ENCODE results near the gene D2HGDH.

D2HGDH gene

DNA sequence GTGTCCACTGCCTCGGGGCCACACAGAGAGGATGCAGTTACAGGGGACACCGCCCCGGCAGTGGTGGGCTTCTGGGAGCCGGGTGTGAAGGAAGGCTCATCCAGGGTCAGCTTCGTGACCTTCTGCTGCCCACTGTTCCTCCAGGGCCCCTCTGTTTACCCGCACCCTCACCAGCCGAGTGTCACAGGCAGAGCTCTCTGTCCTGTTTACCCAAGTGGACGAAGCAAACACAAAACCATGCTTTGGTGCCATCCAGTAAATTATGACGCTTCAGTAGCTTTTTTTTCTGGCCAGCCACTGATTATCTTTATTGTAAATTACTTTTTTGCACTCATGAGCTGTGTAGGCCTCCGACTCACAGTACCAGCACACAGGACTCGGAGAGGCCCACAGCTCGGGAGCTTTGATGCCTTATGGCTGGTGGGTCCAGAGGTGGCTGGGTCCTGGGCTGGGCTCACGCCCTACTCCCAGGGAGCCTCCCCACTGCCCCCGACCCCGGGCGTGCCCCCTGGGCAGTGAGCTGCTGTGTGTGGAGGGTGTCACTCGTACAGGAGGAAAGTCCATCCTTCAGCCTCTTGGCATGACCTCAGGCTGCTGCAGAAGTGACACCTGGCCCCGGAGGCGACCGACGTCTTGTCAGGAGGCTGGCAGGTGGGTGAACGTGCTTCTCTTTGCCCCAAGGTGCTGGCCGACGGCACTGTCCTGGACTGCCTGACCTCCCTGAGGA lies 9.8 kb downstream of the D2HGDH start:
- TF ChIP-seq, protein P1, sequence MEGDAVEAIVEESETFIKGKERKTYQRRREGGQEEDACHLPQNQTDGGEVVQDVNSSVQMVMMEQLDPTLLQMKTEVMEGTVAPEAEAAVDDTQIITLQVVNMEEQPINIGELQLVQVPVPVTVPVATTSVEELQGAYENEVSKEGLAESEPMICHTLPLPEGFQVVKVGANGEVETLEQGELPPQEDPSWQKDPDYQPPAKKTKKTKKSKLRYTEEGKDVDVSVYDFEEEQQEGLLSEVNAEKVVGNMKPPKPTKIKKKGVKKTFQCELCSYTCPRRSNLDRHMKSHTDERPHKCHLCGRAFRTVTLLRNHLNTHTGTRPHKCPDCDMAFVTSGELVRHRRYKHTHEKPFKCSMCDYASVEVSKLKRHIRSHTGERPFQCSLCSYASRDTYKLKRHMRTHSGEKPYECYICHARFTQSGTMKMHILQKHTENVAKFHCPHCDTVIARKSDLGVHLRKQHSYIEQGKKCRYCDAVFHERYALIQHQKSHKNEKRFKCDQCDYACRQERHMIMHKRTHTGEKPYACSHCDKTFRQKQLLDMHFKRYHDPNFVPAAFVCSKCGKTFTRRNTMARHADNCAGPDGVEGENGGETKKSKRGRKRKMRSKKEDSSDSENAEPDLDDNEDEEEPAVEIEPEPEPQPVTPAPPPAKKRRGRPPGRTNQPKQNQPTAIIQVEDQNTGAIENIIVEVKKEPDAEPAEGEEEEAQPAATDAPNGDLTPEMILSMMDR (IDR thresholded peaks at IDR 0.05): no peak

DNA sequence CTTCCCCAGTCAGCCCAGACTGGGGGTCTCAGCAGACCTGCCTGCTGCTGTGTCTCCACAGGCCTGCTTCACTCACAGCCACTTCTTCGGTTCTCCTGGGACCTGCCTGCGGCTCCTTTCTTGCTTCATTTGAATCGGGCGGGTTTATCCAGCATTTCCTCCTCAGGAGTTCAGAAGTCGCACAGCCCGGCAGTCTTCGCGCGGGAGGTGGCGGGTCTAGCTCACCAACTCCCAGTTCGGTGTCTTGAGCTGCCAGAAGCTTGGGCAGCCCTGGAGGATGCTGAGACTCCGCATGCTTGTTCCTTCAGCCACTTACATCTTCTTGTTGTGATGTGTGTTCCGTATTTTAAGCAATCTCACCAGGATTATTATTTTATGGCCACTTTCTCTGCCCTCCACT lies 10.8 kb downstream of the D2HGDH start:
- TF ChIP-seq, protein P1 (IDR thresholded peaks at IDR 0.05): no peak

DNA sequence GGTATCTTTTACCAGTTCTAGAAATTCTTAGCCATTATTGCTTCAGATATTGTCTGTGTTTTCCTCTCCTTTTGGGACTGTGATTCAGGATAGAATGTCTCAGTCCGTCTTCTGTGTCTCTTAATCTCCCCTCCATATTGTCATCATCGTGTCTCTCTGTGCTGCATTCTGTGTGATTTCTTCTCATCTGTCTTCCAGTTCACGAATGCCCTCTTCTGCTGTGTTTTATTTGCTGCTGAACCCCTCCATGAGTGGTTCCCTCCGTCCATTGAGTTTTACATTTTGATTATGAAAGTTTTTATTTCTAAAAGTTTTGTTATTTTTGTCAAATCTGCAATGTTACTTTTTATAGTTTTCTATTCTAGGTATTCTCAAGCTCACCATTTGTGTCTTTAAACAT lies 11.7 kb downstream of the D2HGDH start:
- TF ChIP-seq, protein P1 (IDR thresholded peaks at IDR 0.05): no peak

DNA sequence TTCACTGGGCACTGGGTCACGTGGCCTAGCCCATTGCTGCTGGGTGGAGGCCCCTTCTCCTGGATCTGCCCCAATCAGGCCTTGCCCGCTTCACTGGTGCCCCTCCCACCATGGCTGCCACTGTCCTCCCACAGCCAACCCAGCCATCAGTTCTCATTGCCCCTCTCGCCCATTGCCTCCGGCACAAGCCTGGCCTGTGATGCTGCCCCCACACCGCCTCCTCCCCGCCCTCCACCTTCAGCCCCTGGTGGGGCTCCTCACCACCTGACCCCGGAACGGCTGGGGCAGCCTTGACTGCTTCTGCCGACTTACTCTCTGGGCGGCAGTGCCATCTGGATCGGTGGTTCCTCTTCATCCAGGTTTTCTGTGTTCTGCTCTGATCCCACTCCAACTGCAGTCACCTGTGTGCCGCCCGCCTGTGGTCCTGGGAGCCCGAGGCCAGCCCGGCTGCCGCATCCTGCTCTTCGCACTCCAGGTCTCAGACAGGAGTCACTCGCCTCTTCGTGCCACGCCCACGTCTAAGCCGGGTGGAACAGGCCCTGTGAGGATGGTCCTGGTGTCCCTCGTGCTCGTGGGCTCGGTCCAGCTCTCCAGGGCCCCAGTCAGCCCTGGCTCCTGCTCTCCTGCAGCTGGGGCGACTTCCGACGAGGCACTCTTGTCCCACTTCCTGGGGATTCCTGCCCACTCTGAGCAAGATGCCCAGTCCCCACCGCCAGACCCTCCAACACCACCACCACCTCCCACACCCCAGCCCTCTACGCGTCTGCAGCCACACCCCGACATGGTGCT lies 14.2 kb downstream of the D2HGDH start:
- TF ChIP-seq, protein P1 (IDR thresholded peaks at IDR 0.05): no peak

DNA sequence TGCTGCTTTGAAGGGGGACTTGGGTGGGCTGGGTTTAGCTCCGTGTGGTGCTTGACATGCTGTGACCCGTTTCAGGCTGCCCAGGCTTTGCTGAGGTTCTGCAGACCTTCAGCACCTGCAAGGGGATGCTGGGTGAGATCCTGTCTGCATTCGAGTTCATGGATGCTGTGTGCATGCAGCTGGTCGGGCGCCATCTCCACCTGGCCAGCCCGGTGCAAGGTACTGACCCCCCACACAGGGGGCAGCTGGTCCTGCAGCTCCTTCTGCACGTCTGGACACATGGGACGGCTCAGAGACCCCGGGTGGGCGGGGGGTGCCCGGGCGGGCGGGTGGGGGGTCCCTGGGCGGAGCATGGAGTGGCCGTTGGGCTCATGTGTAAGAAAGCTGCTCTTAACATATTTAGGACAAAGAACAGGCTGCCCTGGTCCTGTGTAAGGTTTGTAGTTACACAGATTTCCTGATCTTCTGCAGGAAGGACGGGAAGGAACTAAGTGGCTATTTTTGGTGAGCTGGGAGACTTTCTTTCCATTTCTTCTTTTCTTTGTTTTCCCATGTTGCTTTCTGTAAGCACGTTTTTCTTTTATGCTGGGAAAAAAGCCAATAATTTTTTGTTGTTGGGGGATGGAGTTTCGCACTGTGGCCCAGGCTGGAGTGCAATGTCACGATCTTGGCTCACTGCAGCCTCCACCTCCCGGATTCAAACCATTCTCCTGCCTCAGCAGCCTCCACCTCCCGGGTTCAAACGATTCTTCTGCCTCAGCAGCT lies 15.8 kb downstream of the D2HGDH start:
- TF ChIP-seq, protein P1 (IDR thresholded peaks at IDR 0.05): no peak

DNA sequence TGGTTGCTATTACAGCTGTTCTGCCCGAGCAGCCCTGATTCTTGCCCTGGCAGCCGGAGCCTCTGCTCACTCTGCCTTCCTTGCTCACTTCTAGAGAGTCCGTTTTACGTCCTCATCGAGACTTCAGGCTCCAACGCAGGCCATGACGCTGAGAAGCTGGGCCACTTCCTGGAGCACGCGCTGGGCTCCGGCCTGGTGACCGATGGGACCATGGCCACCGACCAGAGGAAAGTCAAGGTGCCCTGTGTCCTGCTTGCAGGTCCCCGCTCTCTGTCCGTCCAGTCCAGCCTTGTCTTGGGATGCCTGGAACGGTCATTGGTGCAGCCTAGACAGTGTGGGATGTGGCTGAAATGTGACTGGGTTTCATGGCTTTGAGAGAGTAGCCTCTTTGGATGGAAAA lies 16.7 kb downstream of the D2HGDH start:
- TF ChIP-seq, protein P1 (IDR thresholded peaks at IDR 0.05): no peak

- TF ChIP-seq, protein P1 (IDR thresholded peaks at IDR 0.05): no peak
Observed at GRCh38 chr2:241751776-241752175, 17.3 kb downstream of the D2HGDH start.
